HG02938 (cell line): ENCODE data around the gene MYO9A.

Experiments used
- ATAC-seq: cut with Tn5 transposase; IDR thresholded peaks from one replicate; pipeline ENCODE4 v1.9.1; 2021; ENCODE audit warnings: mild to moderate bottlenecking, moderate library complexity; ENCODE audit not compliant: unreplicated experiment

MYO9A gene

GRCh38 chr15:71791975-71792374, 326.0 kb downstream of the MYO9A start:
- ATAC-seq = no peak

- no peak for ATAC-seq
These were observed 327.9 kb downstream of the MYO9A start for GRCh38 chr15:71790081-71790480.

GRCh38 chr15:71789616-71790015, 328.3 kb downstream of the MYO9A start:
- no peak for ATAC-seq

- no peak for ATAC-seq
These were observed 329.0 kb downstream of the MYO9A start for GRCh38 chr15:71788646-71789579.

GRCh38 chr15:71786673-71787072, 331.3 kb downstream of the MYO9A start:
- ATAC-seq = no peak

GRCh38 chr15:71785996-71786395, 332.0 kb downstream of the MYO9A start:
- no peak for ATAC-seq

GRCh38 chr15:71784719-71785118, 333.2 kb downstream of the MYO9A start:
- ATAC-seq = no peak

GRCh38 chr15:71782422-71783165, 335.4 kb downstream of the MYO9A start:
- ATAC-seq = no peak

GRCh38 chr15:71781965-71782265, 336.0 kb downstream of the MYO9A start:
- no peak for ATAC-seq

GRCh38 chr15:71781179-71781964, 336.6 kb downstream of the MYO9A start:
- ATAC-seq = no peak

GRCh38 chr15:71780115-71780976, 337.6 kb downstream of the MYO9A start:
- no peak for ATAC-seq

GRCh38 chr15:71779073-71779797, 338.7 kb downstream of the MYO9A start:
- no peak for ATAC-seq

GRCh38 chr15:71777216-71777943, 340.6 kb downstream of the MYO9A start:
- ATAC-seq = no peak

GRCh38 chr15:71776304-71776703, 341.6 kb downstream of the MYO9A start:
- no peak for ATAC-seq

GRCh38 chr15:71775856-71776255, 342.1 kb downstream of the MYO9A start:
- no peak for ATAC-seq

GRCh38 chr15:71773206-71773859, 344.6 kb downstream of the MYO9A start:
- no peak for ATAC-seq
